CD14-positive monocyte (primary cell): ENCODE data around the gene CUEDC2. TPM values are rescaled to one million over a fixed set of nuclear protein-coding genes. Genes with fewer than 3 reads are reported as not detected.
A peak's percentile ranks its signal among the peaks of the same experiment; 100 is the strongest.

Experiments used
- DNase-seq, 3 donors: peaks; one replicate each; pipeline ENCODE4 v3.0.0-alpha.2; 2011 to 2022
- H2AFZ ChIP-seq: 2 replicates; pipeline ENCODE4 v1.6.0; 2012; ENCODE audit warnings: mild to moderate bottlenecking, low read depth, low read length, inconsistent platforms; ENCODE audit not compliant: insufficient read depth, poor library complexity, severe bottlenecking
- H3K27ac ChIP-seq, 2 donors: 1 replicate in 1 of 2; 2 replicates in 1 of 2; pipeline ENCODE4 v1.5.1; 2012 to 2013; ENCODE audit warnings: low read length in 2 of 2, control low read depth in 1 of 2, inconsistent platforms in 1 of 2, low read depth in 1 of 2, mild to moderate bottlenecking in 1 of 2
- H3K27me3 ChIP-seq, 2 donors: one replicate each; pipeline versions ENCODE4 v1.6.0 to v1.6.1; 2011 to 2013; ENCODE audit warnings: low read length in 2 of 2; ENCODE audit not compliant: control insufficient read depth in 2 of 2, insufficient read depth in 2 of 2
- H3K36me3 ChIP-seq, 2 donors: replicated peaks in 1 of 2; 1 replicate in 1 of 2; 2 replicates in 1 of 2; pipeline versions ENCODE4 v1.5.1 to v1.6.1; 2012 to 2013; ENCODE audit warnings: low read length in 2 of 2, control low read depth in 1 of 2, inconsistent platforms in 1 of 2, mild to moderate bottlenecking in 1 of 2; ENCODE audit not compliant: insufficient read depth in 2 of 2, control insufficient read depth in 1 of 2
- H3K4me1 ChIP-seq, 2 donors: 1 replicate in 1 of 2; 2 replicates in 1 of 2; pipeline versions ENCODE4 v1.5.1 to v1.6.1; 2012 to 2013; ENCODE audit warnings: low read length in 2 of 2, control low read depth in 1 of 2, inconsistent platforms in 1 of 2, mild to moderate bottlenecking in 1 of 2, moderate library complexity in 1 of 2; ENCODE audit not compliant: insufficient read depth in 2 of 2, control insufficient read depth in 1 of 2
- H3K4me2 ChIP-seq: replicated peaks from 2 replicates; pipeline ENCODE3; 2012; ENCODE audit warnings: low read length, moderate library complexity, mild to moderate bottlenecking; ENCODE audit not compliant: poor library complexity, severe bottlenecking; ENCODE audit errors: extremely low read depth
- H3K4me3 ChIP-seq, 3 experiments: fragments of 200-600 bp in 1 of 3; sonication (generic) in 1 of 3; replicated peaks in 1 of 3; 1 replicate in 2 of 3; 2 replicates in 1 of 3; pipeline ENCODE4 v1.5.1; 2011 to 2013; ENCODE audit warnings: low read length in 3 of 3, mild to moderate bottlenecking in 3 of 3, control low read depth in 2 of 3, low read depth in 2 of 3, inconsistent platforms in 1 of 3, moderate library complexity in 1 of 3
- H3K79me2 ChIP-seq: 2 replicates; pipeline ENCODE4 v1.6.0; 2012; ENCODE audit warnings: mild to moderate bottlenecking, control low read depth, inconsistent platforms, low read length, moderate library complexity; ENCODE audit not compliant: insufficient read depth
- H3K9ac ChIP-seq: 2 replicates; pipeline ENCODE4 v1.6.0; 2017; ENCODE audit warnings: low read length, mild to moderate bottlenecking; ENCODE audit not compliant: insufficient read depth, poor library complexity, severe bottlenecking
- H3K9me3 ChIP-seq, 2 donors: replicated peaks in 1 of 2; 1 replicate in 1 of 2; 2 replicates in 1 of 2; pipeline versions ENCODE4 v1.5.1 to v1.6.1; 2012 to 2013; ENCODE audit warnings: low read length in 2 of 2, control low read depth in 1 of 2; ENCODE audit not compliant: control insufficient read depth in 1 of 2, insufficient read depth in 1 of 2
- H4K20me1 ChIP-seq: 2 replicates; pipeline ENCODE4 v1.6.0; 2012; ENCODE audit warnings: mild to moderate bottlenecking, low read length, control low read depth, moderate library complexity; ENCODE audit not compliant: insufficient read depth
- H3K27ac Mint-ChIP-seq, 7 donors: one replicate each; pipeline ENCODE4 v1.8.0; 2020; ENCODE audit warnings: mild to moderate bottlenecking in 7 of 7, mixed read lengths in 7 of 7, moderate library complexity in 6 of 7, inconsistent platforms in 2 of 7
- H3K27me3 Mint-ChIP-seq, 3 donors: one replicate each; pipeline ENCODE4 v1.8.0; 2021 to 2022; ENCODE audit warnings: low read depth in 3 of 3, mild to moderate bottlenecking in 3 of 3, mixed read lengths in 3 of 3, moderate library complexity in 3 of 3, inconsistent platforms in 1 of 3
- H3K36me3 Mint-ChIP-seq, 2 donors: one replicate each; pipeline ENCODE4 v1.8.0; 2020; ENCODE audit warnings: mixed read lengths in 2 of 2, inconsistent platforms in 1 of 2, mild to moderate bottlenecking in 1 of 2
- H3K4me1 Mint-ChIP-seq: one replicate; pipeline ENCODE4 v1.8.0; 2020; ENCODE audit warnings: mild to moderate bottlenecking, mixed read lengths
- H3K4me3 Mint-ChIP-seq, 2 donors: one replicate each; pipeline ENCODE4 v1.8.0; 2020; ENCODE audit warnings: mild to moderate bottlenecking in 2 of 2, mixed read lengths in 2 of 2, moderate library complexity in 1 of 2
- H3K9me3 Mint-ChIP-seq, 7 donors: one replicate each; pipeline ENCODE4 v1.8.0; 2020 to 2022; ENCODE audit warnings: mixed read lengths in 7 of 7, mild to moderate bottlenecking in 6 of 7, moderate library complexity in 6 of 7, inconsistent platforms in 2 of 7
- CTCF ChIP-seq: fragments of 200-600 bp; IDR thresholded peaks from one replicate; pipeline ENCODE4 v1.8.0; 2022; ENCODE audit warnings: antibody characterized with exemption, mild to moderate bottlenecking
- WGBS: methylation state at CpG from one replicate; pipeline ENCODE4 v1.1.5; 2013; ENCODE audit warnings: missing lambda C conversion rate; ENCODE audit not compliant: insufficient coverage; 5-methylcytosine and 5-hydroxymethylcytosine counted together
- intact Hi-C, 2 donors: fragments of 100-400 bp; cut with micrococcal nuclease; formaldehyde crosslinking; loops; one replicate each; pipeline versions ENCODE4 v1.15.0 to v1.15.1; 2023
- polyA plus RNA-seq, 3 donors: library from polyadenylated mRNA; depleted of rRNA in 1 of 3; unstranded in 2 of 3; stranded (reverse) in 1 of 3; fragments of 300-500 nt in 2 of 3; fragments of >200 nt in 1 of 3; fragmentation: Illumina TruSeq in 2 of 3; gene quantifications; 1 replicate in 2 of 3; 2 replicates in 1 of 3; pipeline ENCODE4 v1.2.3, GENCODE V29; 2012 to 2021

CUEDC2 gene
- polyA plus RNA-seq, 3 donors: 58.5 to 70.2 (median 66.7) TPM

DNA sequence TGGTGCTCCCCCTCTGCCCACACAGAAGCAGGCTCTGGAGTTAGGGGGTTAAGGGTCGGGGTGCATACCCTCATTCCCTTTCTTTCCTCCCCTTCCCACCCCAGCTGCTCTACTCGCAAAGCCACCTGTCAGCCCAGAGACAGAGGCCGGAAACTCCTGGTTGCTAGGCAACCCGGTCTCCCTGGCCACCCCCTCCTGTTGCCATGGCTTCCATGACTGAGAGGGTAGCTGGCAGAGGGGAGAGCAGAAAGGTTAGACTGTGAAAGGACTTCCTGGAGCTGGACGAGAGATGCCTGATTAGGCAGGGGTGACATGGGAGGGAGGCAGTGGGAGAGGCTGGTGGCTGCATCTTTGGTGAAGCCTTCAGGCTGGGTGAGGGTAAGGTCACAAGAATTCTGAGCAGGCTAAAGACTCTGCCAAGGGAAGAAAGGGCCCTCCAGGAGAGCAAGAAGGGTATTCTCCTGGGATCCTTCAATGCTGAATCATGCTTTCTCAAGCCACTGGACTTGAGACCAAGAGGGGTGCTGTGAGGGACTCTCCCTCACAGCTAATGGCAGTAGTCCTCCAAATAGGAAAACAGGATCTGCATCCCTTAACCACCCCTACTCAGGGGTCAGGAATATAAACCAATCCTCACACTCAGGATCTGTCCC lies 19.2 kb downstream of the CUEDC2 start:
- peak overlapping the region in 1 of 2 donors; percentile 60 for H3K4me3 Mint-ChIP-seq
- Histone ChIP-seq H3K9me3 (peaks cover 0 to 28% of the 10 kb centered on the region in 2 donors), H3K4me3 (no peak overlapping the region), H4K20me1 (no peaks in the 10 kb centered on the region), H3K27me3 (peaks cover 42 to 69% of the 10 kb centered on the region in 2 donors), H3K4me2 (no peak overlapping the region), H3K36me3 (no peaks in the 10 kb centered on the region), H2AFZ (no peak overlapping the region), H3K4me1 (peaks cover 6 to 22% of the 10 kb centered on the region in 2 donors), H3K9ac (no peak overlapping the region), H3K27ac (no peak overlapping the region), H3K79me2 (no peaks in the 10 kb centered on the region)
- H3K4me1 Mint-ChIP-seq: peaks cover 23% of the 10 kb centered on the region
- intact Hi-C loops: no loop called here
- peak in 1 of 3 donors; percentile 55 for DNase-seq
- TF ChIP-seq CTCF: no peak
- H3K27me3 Mint-ChIP-seq: peaks cover 57 to 81% (median 57%) of the 10 kb centered on the region in 3 donors
- WGBS: 75% methylated on average over 1 of the region's 5 CpGs
- H3K9me3 Mint-ChIP-seq: peaks cover 0 to 17% (median 10%) of the 10 kb centered on the region in 7 donors
- H3K36me3 Mint-ChIP-seq: peaks cover 3 to 14% of the 10 kb centered on the region in 2 donors
- no peak overlapping the region for H3K27ac Mint-ChIP-seq

DNA sequence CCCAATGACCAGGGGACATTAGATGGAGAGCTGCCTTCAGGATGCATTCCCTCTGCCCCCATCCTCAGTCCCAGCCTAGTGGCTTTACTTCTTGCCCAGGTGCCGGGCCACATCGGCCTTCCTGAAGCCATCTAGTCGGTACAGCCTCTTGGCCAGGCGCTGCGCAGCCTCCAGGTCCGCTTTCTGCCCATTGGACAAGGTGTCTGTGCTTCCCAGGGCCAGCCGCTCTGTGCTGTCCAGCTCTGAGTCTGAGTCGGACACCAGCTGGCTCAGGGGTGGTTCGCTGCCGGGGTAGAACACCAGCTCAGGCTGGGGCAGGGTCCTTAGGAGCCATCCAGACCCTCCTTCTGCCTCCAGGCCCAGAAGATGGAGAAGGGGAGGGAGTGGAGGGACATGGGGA lies 20.1 kb downstream of the CUEDC2 start:
- no peak overlapping the region for H3K27ac Mint-ChIP-seq
- peaks cover 57 to 81% (median 58%) of the 10 kb centered on the region in 3 donors for H3K27me3 Mint-ChIP-seq
- peaks cover 4 to 15% of the 10 kb centered on the region in 2 donors for H3K36me3 Mint-ChIP-seq
- Histone ChIP-seq H3K4me2 (no peak overlapping the region), H4K20me1 (no peaks in the 10 kb centered on the region), H3K4me1 (peaks cover 6 to 22% of the 10 kb centered on the region in 2 donors), H3K9me3 (peaks cover 0 to 35% of the 10 kb centered on the region in 2 donors), H3K79me2 (no peaks in the 10 kb centered on the region), H2AFZ (no peak overlapping the region), H3K4me3 (no peak overlapping the region), H3K27ac (no peak overlapping the region), H3K36me3 (no peaks in the 10 kb centered on the region), H3K27me3 (peaks cover 49 to 69% of the 10 kb centered on the region in 2 donors), H3K9ac (no peak overlapping the region)
- TF ChIP-seq CTCF: no peak
- H3K4me1 Mint-ChIP-seq: peaks cover 25% of the 10 kb centered on the region
- H3K4me3 Mint-ChIP-seq: peak overlapping the region in 1 of 2 donors; percentile 67
- peaks cover 0 to 17% (median 11%) of the 10 kb centered on the region in 7 donors for H3K9me3 Mint-ChIP-seq
- 87% methylated on average over 6 of the region's 10 CpGs for WGBS
- intact Hi-C loops: no loop called here
- no peak for DNase-seq
